ENCODE data around the gene PLAAT5.

The PLAAT5 gene

DNA sequence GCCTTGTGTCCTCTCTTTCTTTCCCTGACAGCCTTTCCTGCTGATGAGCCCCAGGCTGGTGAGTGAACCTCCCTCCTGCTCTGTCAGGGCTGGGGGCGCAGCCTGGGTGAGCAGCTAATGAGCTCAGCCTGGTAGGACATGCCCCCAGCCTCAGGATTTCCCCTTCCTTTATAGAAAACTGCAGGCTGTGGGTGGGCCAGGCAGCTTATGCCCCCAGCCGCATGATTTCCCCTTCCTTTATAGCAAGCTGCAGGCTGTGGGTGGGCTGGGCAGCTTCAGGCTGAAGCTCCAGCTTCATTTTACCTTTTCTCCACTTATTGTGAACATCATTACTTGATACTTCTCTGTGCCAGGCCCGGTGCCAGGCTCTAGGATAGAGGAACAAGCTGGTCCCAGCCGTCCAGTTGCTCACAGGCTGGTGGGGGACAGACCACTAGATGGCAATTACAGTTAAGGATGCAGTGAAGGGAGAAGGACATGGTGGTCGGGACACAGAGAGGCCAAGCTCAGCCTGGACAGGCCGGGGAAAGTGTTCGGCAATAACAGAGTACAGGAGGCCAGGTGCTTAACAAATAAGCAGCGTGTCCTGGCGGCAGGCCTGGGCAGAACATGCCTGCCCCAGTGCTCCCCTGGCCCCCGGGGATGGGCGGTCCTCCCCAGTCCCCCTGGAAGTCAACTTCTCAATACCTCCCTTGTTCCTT, 20.2 kb upstream of the PLAAT5 start:
- no peak for DNase-seq (ENCODE audit: low read depth)

DNA sequence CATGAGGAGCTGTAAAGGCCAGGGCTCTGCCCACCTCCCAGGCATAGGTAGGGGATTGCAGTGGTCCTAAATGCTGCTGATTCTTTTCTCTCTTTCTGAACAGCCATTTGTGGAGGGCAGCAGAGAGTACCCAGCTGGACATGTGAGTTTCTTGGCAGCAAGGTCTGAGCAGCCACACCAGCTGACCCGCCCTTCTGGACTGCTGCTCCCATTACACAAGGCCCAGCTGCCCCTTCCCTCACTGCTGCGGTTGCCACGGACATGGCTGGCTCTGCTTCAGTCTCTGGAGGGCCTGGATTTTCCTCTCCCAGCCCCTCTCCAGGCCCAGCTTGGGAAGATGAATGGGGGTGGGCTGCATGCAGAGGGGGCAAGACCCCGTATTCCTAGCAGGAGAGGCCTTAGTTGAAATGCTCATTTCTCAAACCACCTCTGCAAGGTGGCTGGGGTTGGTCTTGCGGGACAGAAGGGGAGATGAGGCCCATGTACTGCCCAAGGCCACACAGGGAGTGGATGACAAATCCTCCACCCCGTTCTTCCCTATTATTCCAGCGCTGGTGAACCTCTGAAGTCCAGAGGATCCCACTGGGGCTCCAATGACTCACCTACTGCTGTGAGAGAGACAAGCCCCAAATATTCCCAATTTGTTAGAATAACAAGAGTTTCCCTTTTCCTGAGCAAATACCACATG, 19.5 kb upstream of the PLAAT5 start:
- no peak for DNase-seq (ENCODE audit: low read depth)

GRCh38 chr11:63508745-63509144, 17.8 kb upstream of the PLAAT5 start:
- DNase-seq (ENCODE audit: low read depth), result no peak

- DNase-seq (ENCODE audit: low read depth), result no peak
Measured at GRCh38 chr11:63508009-63508408, 17.0 kb upstream of the PLAAT5 start.

DNA sequence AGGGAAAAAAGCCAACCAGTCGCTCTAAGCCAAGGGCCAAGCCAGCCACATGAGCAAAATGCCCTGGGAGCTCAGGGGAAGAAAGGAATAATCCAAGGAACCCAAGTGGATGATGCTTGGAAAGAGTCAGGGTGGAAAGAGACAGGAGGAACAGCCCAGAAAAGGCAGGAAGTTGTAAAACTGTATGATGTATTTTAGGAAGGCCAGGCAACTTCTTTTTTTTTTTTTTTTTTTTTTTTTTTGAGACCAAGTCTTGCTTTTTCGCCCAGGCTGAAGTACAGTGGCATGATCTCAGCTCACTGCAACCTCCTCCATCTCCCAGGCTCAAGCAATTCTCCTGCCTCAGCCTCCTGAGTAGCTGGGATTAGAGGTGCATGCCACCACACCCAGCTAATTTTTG, 16.5 kb upstream of the PLAAT5 start:
- DNase-seq (ENCODE audit: low read depth), result no peak

GRCh38 chr11:63506876-63507275, 15.9 kb upstream of the PLAAT5 start:
- DNase-seq (ENCODE audit: low read depth), result no peak

GRCh38 chr11:63505857-63506528, 15.0 kb upstream of the PLAAT5 start, which contains the start of gene LGALS12:
Gene LGALS12 (plus strand): TSS chr11:63506084. CDS start chr11:63506459, 375 bp downstream.
- DNase-seq (ENCODE audit: low read depth), result no peak

GRCh38 chr11:63504933-63505586, 14.1 kb upstream of the PLAAT5 start:
- DNase-seq (ENCODE audit: low read depth), result no peak

DNA sequence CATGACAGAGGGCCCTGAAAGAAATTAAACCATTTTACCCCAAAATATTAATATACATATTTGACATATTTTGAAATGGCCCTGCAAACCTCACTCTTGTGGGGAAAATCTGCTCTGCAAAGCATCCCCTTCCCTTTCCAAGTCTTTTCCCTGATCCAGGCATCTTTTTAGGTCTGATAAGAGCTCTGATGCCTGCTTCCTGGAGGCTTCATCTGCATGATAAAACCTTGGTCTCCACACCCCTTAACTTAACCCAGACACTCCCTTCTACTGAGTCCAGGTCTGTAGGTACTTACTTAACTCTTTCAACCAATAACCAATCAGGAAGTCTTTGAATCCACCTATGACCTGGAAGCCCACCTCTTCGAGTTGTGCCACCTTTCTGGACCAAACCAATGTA, 13.1 kb upstream of the PLAAT5 start:
- no peak for DNase-seq (ENCODE audit: low read depth)

DNA sequence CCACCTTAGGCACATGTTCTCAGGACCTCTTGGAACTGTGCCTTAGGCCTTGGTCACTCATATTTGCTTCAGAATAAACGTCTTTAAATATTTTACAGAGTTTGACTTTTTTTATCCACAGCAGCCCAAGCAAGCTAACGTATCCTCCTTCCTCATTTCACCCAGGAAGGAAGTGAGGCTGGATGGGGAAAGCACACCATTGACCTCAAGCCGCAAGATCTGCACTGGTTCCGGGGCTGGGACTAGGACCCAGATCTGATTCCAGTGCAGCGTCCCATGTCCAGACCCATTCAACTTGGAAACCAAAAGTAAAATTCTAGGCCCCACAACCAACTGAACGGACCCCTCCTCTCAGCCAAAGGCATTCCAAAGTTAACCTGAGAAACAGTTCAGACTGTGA, 12.5 kb upstream of the PLAAT5 start:
- no peak for DNase-seq (ENCODE audit: low read depth)

DNA sequence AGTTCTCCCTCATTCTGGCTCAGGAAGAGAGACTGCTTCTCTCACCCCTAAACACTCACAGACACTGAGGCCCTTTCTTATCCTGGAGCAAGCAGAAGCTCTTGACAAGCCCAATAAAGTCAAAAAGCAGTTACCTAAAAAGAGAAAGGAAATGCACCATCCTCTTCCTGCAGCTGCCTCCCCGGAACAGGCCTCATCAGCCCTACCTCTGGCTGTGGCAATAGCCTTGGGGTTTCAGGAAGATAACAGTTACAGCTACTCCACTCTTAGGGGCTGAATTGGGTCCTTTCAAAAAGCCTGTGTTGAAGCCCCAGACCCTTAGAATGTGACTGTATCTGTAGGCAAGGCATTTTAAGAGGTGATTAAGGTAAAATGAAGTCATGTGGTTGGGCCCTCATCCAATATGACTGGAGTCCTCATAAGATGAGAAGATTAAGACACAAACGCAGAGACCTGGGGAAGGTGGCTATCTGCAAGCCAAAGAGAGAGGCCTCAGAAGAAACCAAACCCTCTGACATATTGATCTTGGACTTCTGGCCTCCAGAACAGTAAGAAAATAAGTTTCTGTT, 11.4 kb upstream of the PLAAT5 start:
- DNase-seq (ENCODE audit: low read depth), result no peak

DNA sequence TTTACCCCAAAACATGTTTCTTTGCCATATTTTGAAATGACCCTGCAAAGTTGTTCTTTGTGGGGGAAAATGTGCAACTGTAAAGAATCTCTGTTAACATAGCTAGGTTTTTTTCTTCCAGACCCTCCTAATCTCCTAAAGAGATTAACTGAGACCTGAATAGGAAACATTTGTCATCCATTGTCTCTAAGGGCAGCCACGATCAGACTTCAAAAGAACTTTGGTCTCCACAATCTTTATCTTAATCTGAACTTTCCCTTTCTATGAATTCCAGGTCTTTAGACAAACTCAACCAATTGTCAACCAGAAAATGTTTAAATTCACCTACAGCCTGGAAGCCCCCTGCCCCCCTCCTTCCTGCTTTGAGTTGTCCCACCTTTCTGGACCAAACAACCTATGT, 10.3 kb upstream of the PLAAT5 start:
- no peak for DNase-seq (ENCODE audit: low read depth)

- DNase-seq (ENCODE audit: low read depth), result no peak
Measured at GRCh38 chr11:63499874-63500273, 8.9 kb upstream of the PLAAT5 start.

DNA sequence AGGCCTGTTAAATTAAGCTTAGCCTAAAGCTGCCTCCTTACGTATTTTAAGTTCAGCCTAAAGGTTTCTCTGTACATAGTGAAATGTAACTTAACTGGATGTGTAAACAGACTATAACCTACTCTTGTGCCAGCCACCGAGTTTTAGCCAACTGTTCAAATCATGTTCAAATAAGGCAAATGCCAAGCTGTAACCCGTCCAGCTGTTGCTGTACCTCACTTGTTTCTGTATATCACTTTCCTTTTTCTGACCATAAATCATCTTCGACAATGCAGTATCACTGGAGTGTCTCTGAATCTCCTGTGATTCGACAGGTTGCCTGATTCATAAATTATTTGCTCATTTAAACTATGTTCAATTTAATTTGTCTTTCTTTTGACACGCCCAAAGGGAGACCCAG, 4.0 kb upstream of the PLAAT5 start:
- no peak for DNase-seq (ENCODE audit: low read depth)

GRCh38 chr11:63493127-63493526, 2.2 kb upstream of the PLAAT5 start:
- no peak for DNase-seq (ENCODE audit: low read depth)

- no peak for DNase-seq (ENCODE audit: low read depth)
Measured at GRCh38 chr11:63492441-63492840, 1.5 kb upstream of the PLAAT5 start.

- no peak for DNase-seq (ENCODE audit: low read depth)
Measured at GRCh38 chr11:63491636-63492372, 837 bp upstream of the PLAAT5 start.

DNA sequence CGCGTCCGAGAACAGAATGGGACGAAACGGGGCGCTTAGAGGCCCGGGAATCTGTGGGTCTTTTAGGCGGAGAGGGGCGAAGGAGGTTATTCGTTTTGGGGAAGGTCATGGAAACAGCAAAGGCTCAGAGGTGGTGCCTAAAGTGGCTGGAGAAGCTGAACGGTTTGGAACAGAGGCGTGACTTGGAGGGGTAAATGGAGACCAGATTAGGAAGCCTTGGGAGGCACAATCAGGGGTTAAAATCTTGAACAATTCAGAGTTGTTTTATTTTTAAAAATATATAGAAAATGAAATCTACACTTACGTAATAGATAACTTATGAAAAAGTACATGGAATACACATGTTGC, 247 bp upstream of the PLAAT5 start:
- DNase-seq (ENCODE audit: low read depth), result no peak

GRCh38 chr11:63489879-63490278, 1.1 kb downstream of the PLAAT5 start:
- DNase-seq (ENCODE audit: low read depth), result no peak

DNA sequence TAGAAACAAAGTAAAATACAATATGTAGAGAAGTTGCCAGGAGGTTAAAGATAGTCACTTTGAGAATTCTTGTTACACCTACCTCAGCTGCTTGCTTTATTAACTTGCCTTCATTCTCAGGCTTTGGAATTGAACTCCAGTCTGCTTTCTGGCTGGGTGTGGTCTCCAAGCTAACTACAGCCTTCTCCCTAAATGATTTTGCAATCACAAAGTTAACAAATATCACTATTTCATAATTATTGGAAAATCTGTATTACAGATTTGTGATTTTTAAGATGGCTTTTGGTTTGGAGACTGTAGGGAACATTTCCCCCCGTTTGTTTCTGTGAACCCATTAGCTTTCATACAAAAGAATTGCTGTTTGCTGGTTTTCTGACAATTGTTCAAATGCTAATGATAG, 2.2 kb downstream of the PLAAT5 start:
- DNase-seq (ENCODE audit: low read depth), result no peak

- DNase-seq (ENCODE audit: low read depth), result no peak
Measured at GRCh38 chr11:63485777-63486176, 5.2 kb downstream of the PLAAT5 start.

DNA sequence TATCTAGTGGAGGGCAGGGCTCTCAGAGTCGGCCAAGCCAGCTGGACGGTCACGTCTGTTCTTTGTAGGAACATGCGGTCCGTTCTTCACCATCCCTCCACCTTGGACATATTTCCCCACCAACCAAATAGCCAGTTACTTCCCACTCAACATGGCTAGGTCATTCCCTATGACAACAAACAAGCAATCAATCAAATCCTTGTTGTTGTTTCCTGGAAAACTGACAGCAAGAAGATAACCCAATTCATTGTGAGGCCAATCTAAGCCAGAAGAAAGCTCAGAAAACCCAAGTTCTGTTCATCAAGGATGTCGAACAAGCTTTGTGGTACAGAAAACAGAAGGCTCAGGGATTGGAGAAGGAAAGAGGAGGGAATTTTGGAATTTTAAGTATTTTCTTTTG, 10.9 kb downstream of the PLAAT5 start:
- DNase-seq (ENCODE audit: low read depth), result no peak

Measured in activated T-helper 1 cell treated with Interleukin-2 at 50 U/mL for 16 hours (primary cell).